HCT116 (cell line): ENCODE results near the gene MTA3. TPM values are rescaled to one million over a fixed set of nuclear protein-coding genes. Genes with fewer than 3 reads are reported as not detected.

ENCODE experiments used
- ATAC-seq: fragments of 200-7000 bp; cut with Tn5 transposase; 2 replicates; pipeline ENCODE4 v1.9.1; 2020; ENCODE audit warnings: mild to moderate bottlenecking, moderate library complexity
- BruUV-seq: library from RNA; stranded (reverse); fragments of 400-500 nt; replicated peaks from 2 replicates; lab custom pipeline; 2021; lab: Mats Ljungman, UMichigan
- CTCF ChIA-PET: fragments of 300-600 bp; sonication (Branson Sonifier 250); formaldehyde crosslinking; loops from one replicate; lab custom pipeline; 2021; ENCODE audit warnings: antibody characterized with exemption; lab: Charles Lee
- POLR2A ChIA-PET: fragments of 300-600, 350-600 bp; sonication (Branson Sonifier 250); formaldehyde crosslinking; loops from one replicate; lab custom pipeline; 2021; ENCODE audit warnings: antibody characterized with exemption; lab: Charles Lee
- RAD21 ChIA-PET, 2 experiments: fragments of 300-600 bp; sonication (Branson Sonifier 250); formaldehyde crosslinking; loops; one replicate each; lab custom pipeline; 2023; ENCODE audit warnings: low total read pairs in 2 of 2; ENCODE audit not compliant: uncharacterized antibody in 2 of 2, unreplicated experiment in 2 of 2, low non-redundant PET in 1 of 2; lab: Charles Lee
- DNase-seq: peaks from one replicate; pipeline ENCODE4 v3.0.0-alpha.2; 2010; ENCODE audit warnings: low read depth, low spot score
- H2AFZ ChIP-seq: fragments of 200-600 bp; shearing (Covaris generic), sonication (generic); 2 replicates; pipeline ENCODE4 v1.6.1; 2017; ENCODE audit warnings: low read depth, mixed run types, mixed read lengths, antibody characterized with exemption, low read length; ENCODE audit not compliant: poor library complexity, severe bottlenecking
- H3K27ac ChIP-seq: 2 replicates; pipeline ENCODE4 v1.5.1; 2012; ENCODE audit warnings: low read depth, low read length
- H3K27me3 ChIP-seq: fragments of 200-600 bp; sonication (generic); 2 replicates; pipeline ENCODE4 v1.6.1; 2016; ENCODE audit warnings: mixed run types, low read length, mixed read lengths; ENCODE audit not compliant: insufficient read depth
- H3K36me3 ChIP-seq, 2 experiments: fragments of 200-500 bp in 1 of 2; fragments of 200-600 bp in 1 of 2; sonication (Bioruptor generic) in 1 of 2; sonication (generic) in 1 of 2; 2 replicates each; pipeline versions ENCODE4 v1.5.1 to v1.6.1; 2014 to 2016; ENCODE audit warnings: low read length in 2 of 2, inconsistent platforms in 1 of 2, mixed read lengths in 1 of 2, mixed run types in 1 of 2; ENCODE audit not compliant: insufficient read depth in 2 of 2, control insufficient read depth in 1 of 2
- H3K4me1 ChIP-seq, 2 experiments: fragments of 200-600 bp in 1 of 2; sonication (generic) in 1 of 2; 2 replicates each; pipeline versions ENCODE4 v1.5.1 to v1.6.1; 2012 to 2017; ENCODE audit warnings: low read length in 2 of 2, inconsistent platforms in 1 of 2, mild to moderate bottlenecking in 1 of 2, mixed read lengths in 1 of 2, mixed run types in 1 of 2, moderate library complexity in 1 of 2; ENCODE audit not compliant: insufficient read depth in 2 of 2, control insufficient read depth in 1 of 2
- H3K4me2 ChIP-seq: fragments of 200-600 bp; sonication (generic); 2 replicates; pipeline ENCODE4 v1.6.1; 2017; ENCODE audit warnings: mixed run types, low read length, mixed read lengths
- H3K4me3 ChIP-seq, 2 experiments: fragments of 200-600 bp in 1 of 2; sonication (generic) in 1 of 2; replicated peaks in 1 of 2; 2 replicates each; pipeline ENCODE4 v1.5.1; 2011 to 2016; ENCODE audit warnings: low read length in 2 of 2, control low read depth in 1 of 2, low read depth in 1 of 2, mild to moderate bottlenecking in 1 of 2, mixed read lengths in 1 of 2, mixed run types in 1 of 2
- H3K79me2 ChIP-seq: fragments of 200-600 bp; sonication (generic); 2 replicates; pipeline ENCODE4 v1.6.1; 2017; ENCODE audit warnings: mild to moderate bottlenecking, mixed run types, low read length, moderate library complexity, mixed read lengths; ENCODE audit not compliant: insufficient read depth
- H3K9ac ChIP-seq: fragments of 200-600 bp; sonication (generic); 2 replicates; pipeline ENCODE4 v1.6.1; 2016; ENCODE audit warnings: low read length, mixed read lengths
- H3K9me2 ChIP-seq: fragments of 200-600 bp; sonication (generic), shearing (Covaris generic); 2 replicates; pipeline ENCODE4 v1.6.1; 2017; ENCODE audit warnings: mixed run types, mild to moderate bottlenecking, moderate library complexity; ENCODE audit not compliant: insufficient read depth
- H3K9me3 ChIP-seq, 2 experiments: fragments of 200-500 bp in 1 of 2; fragments of 200-600 bp in 1 of 2; sonication (Bioruptor generic) in 1 of 2; sonication (generic) in 1 of 2; 2 replicates each; pipeline ENCODE4 v1.6.1; 2014 to 2017; ENCODE audit warnings: low read length in 2 of 2, mixed read lengths in 2 of 2, inconsistent platforms in 1 of 2, low read depth in 1 of 2, mild to moderate bottlenecking in 1 of 2, mixed run types in 1 of 2, moderate library complexity in 1 of 2; ENCODE audit not compliant: control insufficient read depth in 1 of 2, insufficient read depth in 1 of 2
- H4K20me1 ChIP-seq: fragments of 200-600 bp; sonication (generic), shearing (Covaris generic); 2 replicates; pipeline ENCODE4 v1.6.1; 2017; ENCODE audit warnings: mixed run types, mild to moderate bottlenecking, moderate library complexity; ENCODE audit not compliant: insufficient read depth
- ATF3 ChIP-seq: IDR thresholded peaks from 2 replicates; pipeline ENCODE4 v1.6.1; 2012
- CBX3 ChIP-seq: IDR thresholded peaks from 2 replicates; pipeline ENCODE4 v1.6.1; 2012; ENCODE audit warnings: low read depth
- CEBPB ChIP-seq: IDR thresholded peaks from 2 replicates; pipeline ENCODE4 v1.6.1; 2012; ENCODE audit warnings: low read depth
- CTCF ChIP-seq, 3 experiments: fragments of 200-600 bp in 1 of 3; sonication (generic) in 1 of 3; IDR thresholded peaks in 2 of 3; conservative IDR thresholded peaks in 1 of 3; 2 replicates each; pipeline ENCODE4 v1.5.1; 2012 to 2017; ENCODE audit warnings: low read depth in 2 of 3, low read length in 2 of 3, antibody characterized with exemption in 1 of 3, borderline replicate concordance in 1 of 3, control low read depth in 1 of 3, mild to moderate bottlenecking in 1 of 3, mixed read lengths in 1 of 3, mixed run types in 1 of 3, moderate library complexity in 1 of 3; ENCODE audit not compliant: insufficient read depth in 1 of 3
- EGR1 ChIP-seq: IDR thresholded peaks from 2 replicates; pipeline ENCODE4 v1.6.1; 2012; ENCODE audit warnings: low read depth
- ELF1 ChIP-seq: IDR thresholded peaks from 2 replicates; pipeline ENCODE4 v1.6.1; 2012; ENCODE audit warnings: low read depth, borderline replicate concordance
- EZH2 ChIP-seq: fragments of 200-600 bp; sonication (generic); IDR thresholded peaks from 2 replicates; pipeline ENCODE4 v1.6.1; 2017; ENCODE audit warnings: antibody characterized with exemption, mixed run types
- EZH2phosphoT487 ChIP-seq: fragments of 200-600 bp; IDR thresholded peaks from 2 replicates; pipeline ENCODE4 v1.6.1; 2018; ENCODE audit warnings: antibody characterized with exemption, borderline replicate concordance
- JUND ChIP-seq: IDR thresholded peaks from 2 replicates; pipeline ENCODE4 v1.6.1; 2012
- MAX ChIP-seq: IDR thresholded peaks from 2 replicates; pipeline ENCODE4 v1.6.1; 2012
- POLR2A ChIP-seq: IDR thresholded peaks from 2 replicates; pipeline ENCODE4 v1.7.0; 2011; ENCODE audit warnings: borderline replicate concordance; ENCODE audit not compliant: insufficient read depth, insufficient read length; ENCODE audit errors: extremely low read depth
- POLR2AphosphoS5 ChIP-seq: IDR thresholded peaks from 2 replicates; pipeline ENCODE4 v1.6.1; 2011; ENCODE audit warnings: mild to moderate bottlenecking, low read depth, low read length, moderate library complexity
- RAD21 ChIP-seq: IDR thresholded peaks from 2 replicates; pipeline ENCODE4 v1.6.1; 2012; ENCODE audit warnings: low read depth, mild to moderate bottlenecking
- SIN3A ChIP-seq: IDR thresholded peaks from 2 replicates; pipeline ENCODE4 v1.6.1; 2012; ENCODE audit warnings: low read depth
- SP1 ChIP-seq: IDR thresholded peaks from 2 replicates; pipeline ENCODE4 v1.6.1; 2012; ENCODE audit warnings: low read depth
- SRF ChIP-seq: IDR thresholded peaks from 2 replicates; pipeline ENCODE4 v1.6.1; 2012; ENCODE audit warnings: low read depth
- TCF7L2 ChIP-seq: IDR thresholded peaks from 2 replicates; pipeline ENCODE4 v1.7.0; 2011; ENCODE audit warnings: borderline replicate concordance, inconsistent platforms; ENCODE audit not compliant: insufficient read depth, insufficient read length; ENCODE audit errors: extremely low read depth
- YY1 ChIP-seq: IDR thresholded peaks from 2 replicates; pipeline ENCODE4 v1.6.1; 2011; ENCODE audit warnings: low read length, low read depth, moderate library complexity, mild to moderate bottlenecking; ENCODE audit not compliant: insufficient replicate concordance; ENCODE audit errors: extremely low read depth
- ZBTB33 ChIP-seq: IDR thresholded peaks from 2 replicates; pipeline ENCODE4 v1.6.1; 2011; ENCODE audit warnings: mild to moderate bottlenecking, low read length, moderate library complexity; ENCODE audit not compliant: insufficient replicate concordance; ENCODE audit errors: extremely low read depth
- ZFX ChIP-seq: fragments of 450-650 bp; IDR thresholded peaks from 2 replicates; pipeline ENCODE4 v1.6.1; 2017
- intact Hi-C: fragments of 100-400 bp; cut with micrococcal nuclease; formaldehyde crosslinking; loops from 2 replicates; pipeline ENCODE4 v1.10.0; 2022
- total RNA-seq: library from RNA; stranded (reverse); gene quantifications from one replicate; pipeline ENCODE4 v1.2.1, GENCODE V29; 2021; ENCODE audit not compliant: unreplicated experiment

MTA3 gene
- total RNA-seq, 1 experiment from 2014 or later = 46.3 TPM

GRCh38 chr2:42757981-42758740 is 189.7 kb downstream of the MTA3 start:
- no peak overlapping the region for H2AFZ ChIP-seq
- H4K20me1 ChIP-seq = no peaks in the 10 kb centered on the region
- ChIA-PET CTCF (no interaction called here), POLR2A (no interaction called here), RAD21 (no interaction called here)
- H3K9me3 ChIP-seq = no peaks in the 10 kb centered on the region
- peaks cover 0 to 6% of the 10 kb centered on the region in 2 experiments; a peak in 2 of 4 replicates for H3K4me1 ChIP-seq
- BruUV-seq = no TSS peak
- TF ChIP-seq POLR2A = no peak
- no peak for TF ChIP-seq ZBTB33
- TF ChIP-seq ATF3 = no peak
- no peak for TF ChIP-seq EZH2
- no peak for TF ChIP-seq POLR2AphosphoS5
- no peak for TF ChIP-seq ELF1
- no peak for TF ChIP-seq TCF7L2
- TF ChIP-seq SIN3A = no peak
- TF ChIP-seq YY1 = no peak
- TF ChIP-seq SRF = no peak
- no peak for TF ChIP-seq JUND
- no peak for TF ChIP-seq SP1
- TF ChIP-seq CEBPB = no peak
- TF ChIP-seq CBX3 = no peak
- no peak for TF ChIP-seq MAX
- no peak for TF ChIP-seq RAD21
- no peak for TF ChIP-seq ZFX
- no peak for TF ChIP-seq EGR1
- no peak for TF ChIP-seq EZH2phosphoT487
- TF ChIP-seq CTCF (IDR thresholded peaks at IDR 0.05 in 2 of 3, conservative IDR thresholded peaks at IDR 0.05 in 1 of 3; ENCODE audit: borderline replicate concordance in 1 of 3, insufficient read depth in 1 of 3, low read depth in 2 of 3, low read length in 2 of 3) = no peak
- no peak overlapping the region for H3K4me3 ChIP-seq
- DNase-seq (no peak), ATAC-seq (no peak)
- no peaks in the 10 kb centered on the region for H3K36me3 ChIP-seq
- intact Hi-C loops = no loop called here
- no peak overlapping the region for H3K4me2 ChIP-seq
- H3K27me3 ChIP-seq = no peaks in the 10 kb centered on the region
- H3K9me2 ChIP-seq = no peaks in the 10 kb centered on the region
- no peaks in the 10 kb centered on the region for H3K79me2 ChIP-seq
- no peak overlapping the region for H3K9ac ChIP-seq
- H3K27ac ChIP-seq = no peak overlapping the region
